Measurements from ENCODE around the gene TTYH1.

Gene TTYH1

DNA sequence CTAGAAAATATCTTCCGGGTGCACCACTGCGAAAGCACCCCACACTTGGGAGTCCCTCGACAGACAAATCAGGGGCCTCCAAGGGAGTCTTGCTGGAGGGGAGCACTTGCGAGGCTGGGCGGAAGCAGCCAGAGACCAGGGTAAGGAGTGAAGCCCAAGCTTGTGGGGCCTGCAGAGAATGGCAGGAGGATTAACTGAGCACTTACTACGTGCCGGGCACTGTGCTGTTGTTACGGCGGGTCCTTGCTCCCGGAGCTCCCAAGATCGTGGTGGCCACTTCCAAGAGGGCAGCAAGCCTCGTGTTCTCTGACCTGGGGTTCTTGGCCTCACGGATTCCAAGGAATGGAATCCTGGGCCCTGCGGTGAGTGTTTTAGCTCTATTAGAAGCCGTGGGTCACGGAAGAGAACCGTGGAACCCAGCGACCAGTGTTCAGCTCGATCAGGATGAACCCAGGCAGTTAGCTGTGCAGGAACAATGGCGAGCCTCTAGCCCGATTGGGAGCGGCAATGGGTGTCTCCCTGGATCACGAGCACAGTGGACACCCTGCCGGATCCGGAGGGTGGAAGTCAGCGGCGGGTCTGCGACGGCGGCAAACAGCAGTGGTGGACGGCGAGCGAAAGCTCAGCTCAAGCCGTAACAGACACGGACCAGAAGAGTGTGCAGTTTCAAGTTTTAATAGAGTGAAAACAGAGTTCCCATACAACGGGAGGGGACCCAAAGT is 9.6 kb downstream of the TTYH1 start:
- DNase-seq, result no peak

DNA sequence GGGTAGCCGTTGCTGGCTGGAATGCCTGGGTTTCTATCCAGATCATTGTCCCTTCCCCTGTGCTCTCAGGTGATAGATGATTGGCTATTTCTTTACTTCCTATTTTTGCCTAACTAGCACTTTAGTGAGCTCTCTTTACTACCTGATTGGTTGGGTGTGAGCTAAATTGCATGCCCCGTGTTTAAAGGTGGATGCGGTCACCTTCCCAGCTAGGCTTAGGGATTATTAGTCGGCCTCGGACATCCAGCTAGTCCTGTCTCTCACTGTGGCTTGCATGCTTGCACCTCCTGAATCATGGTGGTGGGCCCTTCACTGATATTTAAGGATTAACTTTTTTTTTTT is 10.1 kb downstream of the TTYH1 start:
- no peak for DNase-seq

DNA sequence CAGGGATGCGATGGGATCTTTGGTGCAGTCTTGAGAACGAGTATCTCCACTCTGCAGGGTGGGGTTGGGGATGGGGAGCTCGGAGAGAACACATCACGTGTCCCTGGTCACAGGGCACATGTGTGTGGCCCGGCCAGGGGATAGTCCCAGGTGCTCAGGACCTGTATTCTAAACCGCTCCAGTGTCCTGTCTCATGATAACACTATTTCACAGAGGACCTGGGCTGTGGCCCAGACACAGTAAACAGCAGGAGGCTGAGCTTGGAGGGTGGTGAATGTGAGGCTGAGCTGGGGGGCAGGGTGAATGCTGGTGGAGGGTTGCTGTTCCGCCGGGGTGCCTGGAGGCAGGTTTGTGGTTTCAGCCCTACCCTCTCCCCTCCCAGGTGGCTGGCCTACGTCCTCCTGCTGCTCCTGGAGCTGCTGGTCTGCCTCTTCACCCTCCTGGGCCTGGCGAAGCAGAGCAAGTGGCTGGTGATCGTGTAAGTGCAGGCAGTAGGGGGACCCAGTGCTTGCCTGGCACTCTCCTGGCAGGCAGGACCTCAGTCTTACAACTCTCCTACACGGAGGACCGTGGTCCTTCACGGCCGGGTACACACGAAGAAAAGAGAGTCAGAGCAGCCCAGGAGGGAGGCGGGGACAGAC is 11.1 kb downstream of the TTYH1 start:
- DNase-seq, result no peak

DNA sequence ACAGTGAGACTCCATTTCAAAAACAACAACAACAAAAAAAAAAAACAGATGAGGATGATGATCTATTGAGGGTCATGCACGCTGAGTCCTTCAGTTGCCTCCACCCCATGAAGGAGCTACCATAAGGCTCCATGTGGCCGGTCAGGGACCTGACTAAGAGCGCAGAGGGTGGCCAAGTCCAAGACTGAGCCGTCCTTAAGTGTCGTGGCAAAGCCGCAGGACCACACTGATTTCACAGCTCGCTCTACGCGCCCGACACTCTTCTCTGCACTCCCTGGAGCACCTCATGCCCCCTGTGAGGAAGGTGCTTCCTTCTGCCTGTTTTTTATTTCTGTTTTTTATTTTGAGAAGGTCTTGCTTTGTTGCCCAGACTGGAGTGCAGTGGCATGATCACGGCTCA is 12.3 kb downstream of the TTYH1 start:
- no peak for DNase-seq

DNA sequence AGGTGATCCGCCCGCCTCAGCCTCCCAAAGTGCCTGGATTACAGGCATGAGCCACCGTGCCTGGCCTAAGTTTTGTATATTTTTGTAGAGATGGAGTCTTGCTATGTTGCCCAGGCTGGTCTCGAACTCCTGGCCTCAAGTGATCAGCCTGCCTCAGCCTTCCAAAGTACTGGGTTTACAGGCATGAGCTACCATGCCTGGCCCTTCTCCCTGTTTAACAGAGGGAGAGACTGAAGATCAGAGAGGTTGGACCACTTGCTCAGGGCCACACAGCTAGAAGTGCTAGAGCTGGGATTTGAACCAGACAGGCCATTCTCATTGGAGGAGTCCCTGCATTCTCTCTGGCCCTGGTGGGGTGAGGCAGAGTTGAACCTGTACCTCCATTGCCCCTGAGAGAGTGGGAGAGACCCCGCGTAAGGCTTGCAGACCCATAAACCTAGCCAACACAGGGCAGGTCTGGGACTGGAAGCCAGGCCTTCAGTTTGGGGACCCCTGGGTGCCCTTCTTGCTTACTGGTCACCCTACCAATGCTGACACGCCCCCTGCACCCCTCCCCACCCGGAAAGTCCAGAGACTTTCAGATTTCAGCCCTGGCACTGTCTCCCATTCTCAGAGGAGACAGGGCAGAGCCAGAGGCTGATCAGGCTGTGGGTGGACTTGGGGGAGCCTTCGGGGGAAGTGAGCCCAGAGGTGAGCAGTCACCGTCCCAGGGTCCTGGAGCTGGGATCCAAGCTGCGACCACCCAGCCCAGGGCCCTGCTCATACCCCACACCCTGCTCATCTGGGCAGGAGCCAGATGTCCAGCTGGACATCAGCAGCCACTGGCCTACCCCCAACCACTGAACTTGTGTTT is 13.3 kb downstream of the TTYH1 start:
- no peak for DNase-seq

DNA sequence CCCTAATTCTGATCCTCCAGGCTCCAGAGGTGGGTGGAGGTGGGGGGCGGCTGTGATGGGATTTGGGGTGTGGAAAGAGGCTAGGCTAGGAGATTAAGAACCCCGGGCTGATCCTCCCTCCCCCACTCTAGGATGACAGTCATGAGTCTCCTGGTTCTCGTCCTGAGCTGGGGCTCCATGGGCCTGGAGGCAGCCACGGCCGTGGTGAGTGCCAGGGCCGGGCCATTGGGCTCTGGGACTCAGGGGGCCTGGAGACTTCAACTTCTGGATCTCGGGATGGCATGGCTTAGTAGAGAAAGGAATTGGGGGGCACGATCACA is 13.9 kb downstream of the TTYH1 start:
- DNase-seq, result no peak

DNA sequence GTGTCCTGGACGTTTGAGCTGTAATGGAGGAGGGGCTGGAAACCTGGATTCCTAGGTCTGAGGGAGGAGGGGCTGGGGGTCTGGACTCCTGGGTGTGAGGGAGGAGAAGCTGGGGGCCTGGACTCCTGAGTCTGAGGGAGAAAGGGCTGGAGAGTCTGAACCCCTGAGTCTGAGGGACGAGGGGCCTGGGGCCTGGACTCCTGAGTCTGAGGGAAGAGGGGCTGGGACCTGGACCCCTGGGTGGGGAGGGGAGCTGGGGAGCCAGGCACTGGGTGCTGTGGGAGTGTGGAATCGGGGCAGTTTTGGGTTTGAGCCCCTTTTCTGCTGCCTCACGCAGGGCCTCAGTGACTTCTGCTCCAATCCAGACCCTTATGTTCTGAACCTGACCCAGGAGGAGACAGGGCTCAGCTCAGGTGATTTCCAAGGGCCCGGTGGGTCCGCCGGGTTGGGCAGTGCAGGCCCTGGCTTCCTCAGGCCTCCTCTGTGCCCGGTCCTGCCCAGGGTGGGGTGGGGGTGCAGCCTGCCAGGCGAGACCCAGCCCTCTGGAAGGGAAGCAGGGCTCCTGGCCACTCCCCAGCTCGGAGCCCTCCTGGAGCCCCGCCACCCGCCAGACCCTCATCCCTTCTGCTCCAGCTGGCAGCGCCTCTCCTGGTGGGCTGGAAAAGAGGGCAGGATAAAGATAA is 14.4 kb downstream of the TTYH1 start:
- no peak for DNase-seq

- DNase-seq, result peak; percentile 46
Measured at GRCh38 chr19:54430306-54431254, 15.3 kb downstream of the TTYH1 start.

DNA sequence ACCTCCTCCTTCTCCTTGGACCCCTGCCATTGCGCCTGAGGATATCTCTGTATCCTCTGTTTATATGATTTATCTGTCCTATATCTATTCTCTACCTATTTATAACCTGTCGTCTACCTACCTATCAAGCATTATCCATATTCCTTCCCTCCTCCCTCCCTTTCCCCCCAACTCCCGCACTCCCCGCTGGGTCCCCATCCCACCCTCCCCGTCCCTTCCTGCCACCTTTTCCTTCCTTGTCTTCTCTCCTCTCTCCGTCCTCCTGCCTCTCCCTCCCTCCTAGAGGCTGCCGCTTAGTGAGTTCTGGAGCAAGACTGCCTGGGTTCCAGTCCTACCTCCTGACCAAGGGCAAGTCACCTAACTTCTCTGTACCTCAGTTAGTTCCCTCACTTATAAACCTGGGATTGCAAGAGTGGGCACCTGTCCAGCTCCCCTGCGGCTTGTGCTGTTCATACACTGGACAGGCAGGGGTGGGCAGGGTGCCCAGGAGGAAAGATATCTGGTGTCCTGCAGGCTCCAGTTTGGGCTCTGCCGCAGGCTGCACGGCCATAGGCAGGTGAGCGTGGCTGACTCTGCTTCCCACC is 16.1 kb downstream of the TTYH1 start:
- no peak for DNase-seq

DNA sequence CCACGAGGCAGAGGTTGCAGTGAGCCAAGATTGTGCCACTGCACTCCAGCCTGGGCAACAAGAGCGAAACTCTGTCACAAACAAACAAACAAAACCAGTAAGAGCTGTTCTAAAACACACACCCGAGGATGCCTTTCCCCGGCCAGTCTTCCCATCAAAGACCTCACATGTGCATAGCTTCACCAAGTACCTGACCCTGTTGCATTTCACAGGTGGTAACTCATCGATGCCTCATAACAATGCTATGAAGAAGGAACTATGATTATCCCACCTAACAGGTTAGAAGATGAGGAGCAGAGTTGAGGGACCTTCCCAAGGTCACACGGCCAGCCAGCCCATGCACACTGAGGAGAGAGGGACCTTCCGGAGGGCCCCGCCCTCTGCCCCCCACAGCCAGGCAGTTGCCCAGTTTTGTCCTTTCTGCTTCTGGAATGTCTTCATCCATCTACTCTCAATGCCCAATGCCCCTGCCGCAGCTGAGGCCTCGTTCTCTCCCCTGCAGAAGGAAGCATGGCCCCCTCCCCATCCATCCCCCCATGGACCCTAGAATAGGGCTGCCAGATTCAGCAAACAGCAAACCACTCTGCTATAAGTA is 17.0 kb downstream of the TTYH1 start:
- DNase-seq, result no peak

DNA sequence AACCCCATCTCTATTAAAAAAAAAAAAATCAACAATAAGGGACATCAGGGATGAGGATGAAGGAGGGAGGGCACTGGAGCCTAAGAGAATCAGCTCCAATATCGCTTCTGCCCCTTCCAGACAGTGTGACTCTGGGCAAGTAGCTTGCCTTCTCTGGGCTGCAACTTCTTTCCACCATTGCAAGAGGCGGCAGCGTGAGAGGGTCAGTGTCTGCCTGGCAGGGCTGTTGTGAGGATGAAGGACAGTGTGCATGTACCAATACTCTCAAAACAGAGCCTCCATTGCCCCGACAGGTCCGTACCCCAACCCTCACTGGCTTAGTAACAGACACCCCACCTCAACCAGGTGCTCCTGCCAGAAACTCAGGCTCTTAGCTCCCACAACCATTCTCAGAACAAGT is 18.4 kb downstream of the TTYH1 start:
- DNase-seq, result no peak

DNA sequence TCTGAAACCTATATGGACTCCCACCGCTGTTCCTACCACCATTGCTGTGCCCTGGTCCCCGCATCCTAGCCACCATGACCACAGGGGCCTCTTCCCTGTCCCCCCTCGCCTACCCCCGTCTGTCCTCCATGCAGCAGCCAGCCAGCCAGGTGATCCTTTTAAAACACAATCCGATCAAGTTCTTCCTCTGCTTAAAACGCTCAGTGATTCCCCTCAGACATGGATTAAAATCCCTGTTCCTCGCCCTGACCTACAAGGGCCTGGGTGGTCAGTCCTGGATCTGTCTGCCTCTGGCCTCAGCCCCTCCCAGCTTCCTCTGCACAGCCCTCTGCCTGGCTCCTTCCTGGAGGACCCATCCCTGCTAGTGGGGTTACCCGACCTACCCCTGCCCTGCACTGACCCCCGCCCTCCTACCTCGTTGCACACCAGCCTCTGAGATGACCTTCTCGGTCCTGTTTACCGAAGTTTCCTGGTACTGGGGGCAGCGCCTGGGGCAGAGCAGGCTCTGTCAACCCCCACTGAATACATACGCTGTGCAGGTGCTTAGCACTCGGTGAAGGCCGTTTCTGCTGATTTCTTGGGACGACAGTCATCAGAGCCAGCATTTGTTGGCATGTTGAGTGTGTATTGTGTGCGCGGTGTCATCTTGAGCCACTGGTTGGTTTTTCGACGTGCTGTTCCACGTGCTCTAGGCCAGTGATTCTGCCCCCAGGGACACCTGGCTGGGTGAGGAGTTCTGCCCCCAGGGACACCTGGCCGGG is 19.0 kb downstream of the TTYH1 start:
- no peak for DNase-seq

- no peak for DNase-seq
Measured at GRCh38 chr19:54434873-54435214, 19.6 kb downstream of the TTYH1 start.

DNA sequence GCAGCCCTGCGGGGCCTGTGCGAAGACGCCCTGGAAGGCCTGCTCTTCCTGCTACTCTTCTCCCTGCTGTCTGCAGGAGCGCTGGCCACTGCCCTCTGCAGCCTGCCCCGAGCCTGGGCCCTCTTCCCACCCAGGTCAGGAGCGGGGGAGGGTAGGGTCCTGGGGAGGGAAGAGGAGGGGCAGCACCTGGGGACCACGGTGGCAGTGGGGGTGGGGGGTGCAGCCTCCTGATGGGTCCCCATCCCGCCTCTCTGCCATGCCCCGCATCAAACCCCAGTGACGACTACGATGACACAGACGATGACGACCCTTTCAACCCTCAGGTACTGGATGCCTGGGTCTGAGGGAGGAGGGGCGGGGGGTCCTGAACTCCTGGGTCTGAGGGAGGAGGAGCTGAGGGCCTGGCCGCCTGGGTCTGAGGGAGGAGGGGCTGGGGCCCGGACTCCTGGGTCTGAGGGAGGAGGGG is 20.3 kb downstream of the TTYH1 start:
- DNase-seq, result no peak

DNA sequence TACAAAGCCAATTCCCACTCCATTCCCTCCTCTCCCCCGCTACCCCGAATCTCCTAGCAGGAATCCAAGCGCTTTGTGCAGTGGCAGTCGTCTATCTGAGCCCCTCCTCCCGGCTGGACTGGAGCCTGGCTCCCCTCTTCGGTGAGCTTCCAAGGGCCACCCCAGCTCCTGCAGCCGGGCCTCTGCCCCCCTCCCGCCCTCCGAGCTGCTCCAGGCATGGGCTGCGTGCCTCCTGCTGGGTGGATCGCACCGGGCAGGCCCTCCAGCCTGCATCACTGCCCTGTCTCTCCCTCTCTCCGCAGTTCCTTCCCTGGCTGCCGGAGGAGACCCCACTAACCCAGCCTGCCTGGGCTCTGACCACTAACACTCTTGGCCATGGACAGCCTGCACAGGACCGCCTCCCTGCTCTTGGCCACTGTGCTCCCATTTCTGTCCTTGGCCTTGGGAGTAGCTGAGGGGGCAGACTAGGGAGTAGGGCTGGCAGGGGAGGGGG is 20.8 kb downstream of the TTYH1 start:
- DNase-seq, result no peak

GRCh38 chr19:54436628-54437252 is 21.5 kb downstream of the TTYH1 start:
- DNase-seq, result no peak

DNA sequence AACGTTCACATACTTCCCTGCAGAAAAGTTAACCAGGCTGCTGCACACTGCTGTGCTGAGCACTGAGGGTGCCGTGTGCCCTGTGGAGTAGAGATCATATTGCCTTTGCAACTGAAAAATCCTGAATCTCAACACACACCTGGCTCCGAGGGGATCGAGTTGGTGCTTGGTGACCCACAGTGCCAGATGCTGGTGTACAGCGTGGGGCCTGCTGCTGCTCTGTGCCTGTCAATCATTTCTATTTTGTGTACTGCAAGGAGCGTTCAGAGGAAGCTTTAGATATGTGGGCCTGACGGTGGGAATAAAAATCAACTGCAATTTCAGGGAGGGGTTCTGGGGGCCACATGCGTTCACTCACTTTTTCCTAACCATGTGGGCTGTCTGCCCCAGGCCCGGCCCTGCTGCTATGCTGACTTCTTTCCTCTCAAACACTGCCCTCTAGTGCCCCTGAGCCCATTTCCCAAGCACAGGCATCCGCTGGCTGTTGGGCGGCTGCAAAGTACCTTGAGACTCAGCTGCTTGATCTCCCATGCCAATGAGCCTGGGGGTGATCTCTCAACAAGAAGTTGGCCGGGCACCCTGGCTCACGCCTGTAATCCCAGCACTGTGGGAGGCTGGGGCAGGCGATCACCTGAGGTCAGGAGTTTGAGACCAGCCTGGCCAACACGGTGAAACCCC is 24.0 kb downstream of the TTYH1 start:
- peak; percentile 21 for DNase-seq

GRCh38 chr19:54440641-54441040 is 25.4 kb downstream of the TTYH1 start:
- no peak for DNase-seq

- no peak for DNase-seq
Measured at GRCh38 chr19:54444737-54445136, 29.5 kb downstream of the TTYH1 start.

All from CD4-positive, alpha-beta T cell treated with Interleukin-6 for 4 hours (primary cell).